Endothelial cell of hepatic sinusoid (primary cell): ENCODE results near the gene DPM2.

Experiments used
- in situ Hi-C: cut with HindIII; loops from 2 replicates; pipeline ENCODE4 v1.10.0; 2017; ENCODE audit warnings: low sequenced_read_pairs

Gene DPM2

GRCh38 chr9:127905788-127906191 is 31.9 kb downstream of the DPM2 start:
- in situ Hi-C loops, result no loop called here

GRCh38 chr9:127905004-127905728 is 32.5 kb downstream of the DPM2 start:
- in situ Hi-C loops, result no loop called here

- in situ Hi-C loops, result no loop called here
These were observed 33.1 kb downstream of the DPM2 start for GRCh38 chr9:127904561-127905003.

- in situ Hi-C loops, result no loop called here
These were observed 33.8 kb downstream of the DPM2 start for GRCh38 chr9:127903557-127904475.

GRCh38 chr9:127899128-127899943 is 38.3 kb downstream of the DPM2 start, which contains the start of gene ST6GALNAC6:
ST6GALNAC6 (minus strand) TSS chr9:127899603; CDS start chr9:127897981, 1,622 bp downstream.
- in situ Hi-C loops, result no loop called here

- in situ Hi-C loops, result no loop called here
These were observed 39.1 kb downstream of the DPM2 start for GRCh38 chr9:127898433-127899127.

GRCh38 chr9:127897193-127897692 is 40.4 kb downstream of the DPM2 start:
- in situ Hi-C loops, result no loop called here

DNA sequence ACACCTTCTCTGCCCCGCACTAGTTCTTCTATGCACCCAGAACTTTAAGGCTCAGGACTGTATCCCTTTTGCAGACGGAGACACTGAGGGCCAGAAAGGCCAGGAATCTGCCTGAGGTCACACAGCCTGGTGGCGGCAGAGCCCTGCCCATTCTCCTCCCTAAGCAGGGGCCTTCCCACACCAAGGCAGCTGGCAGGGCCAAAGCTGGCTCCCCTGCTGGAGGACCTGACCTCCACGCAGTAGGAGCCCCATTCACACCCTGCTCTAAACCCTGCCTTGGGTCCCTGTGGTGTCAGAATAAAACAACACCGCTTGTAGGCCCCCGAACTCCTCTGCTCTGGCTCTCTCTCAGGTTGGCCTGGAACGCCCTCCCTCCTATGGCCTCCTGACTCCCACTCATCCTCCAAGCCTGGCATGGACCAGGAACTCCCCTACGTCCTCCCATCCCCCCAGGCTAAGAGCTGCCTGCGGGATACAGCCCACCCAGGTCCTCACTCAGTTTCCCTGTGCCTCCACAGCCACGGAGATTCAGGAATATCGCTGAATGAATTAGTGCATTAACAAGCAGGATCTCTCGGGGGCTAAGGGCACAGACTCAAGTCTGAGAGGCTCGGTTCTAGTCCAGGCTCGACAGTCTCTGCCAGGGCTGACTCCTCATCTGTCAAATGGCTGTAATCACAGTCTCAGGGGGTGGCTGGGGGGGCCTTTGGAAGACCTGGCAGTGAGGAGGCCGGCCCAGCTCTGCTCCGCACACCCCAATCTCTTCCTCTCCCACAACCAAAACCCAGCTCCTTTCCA is 41.1 kb downstream of the DPM2 start:
- in situ Hi-C loops, result no loop called here

GRCh38 chr9:127895811-127896210 is 41.8 kb downstream of the DPM2 start:
- in situ Hi-C loops, result no loop called here

GRCh38 chr9:127893392-127893791 is 44.3 kb downstream of the DPM2 start:
- in situ Hi-C loops, result no loop called here

DNA sequence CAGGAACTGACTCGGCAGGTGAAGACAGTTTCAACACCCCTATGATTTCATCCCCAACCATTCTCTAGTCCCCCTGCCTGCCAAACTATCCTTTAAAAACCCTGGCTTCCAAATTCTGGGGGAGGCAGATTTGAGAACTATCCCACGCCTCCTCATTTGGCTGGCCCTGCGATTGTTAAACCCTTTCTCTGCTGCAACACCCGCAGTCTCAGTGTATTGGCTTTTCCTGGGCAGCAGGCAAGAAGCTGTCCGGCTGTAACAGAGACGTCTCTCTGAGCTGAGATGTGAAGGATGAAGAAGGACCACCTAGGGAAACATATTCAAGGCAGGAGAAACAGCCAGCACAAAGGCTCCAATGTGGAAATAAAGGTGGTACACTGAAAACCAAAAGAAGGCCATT is 44.8 kb downstream of the DPM2 start:
- in situ Hi-C loops, result no loop called here

DNA sequence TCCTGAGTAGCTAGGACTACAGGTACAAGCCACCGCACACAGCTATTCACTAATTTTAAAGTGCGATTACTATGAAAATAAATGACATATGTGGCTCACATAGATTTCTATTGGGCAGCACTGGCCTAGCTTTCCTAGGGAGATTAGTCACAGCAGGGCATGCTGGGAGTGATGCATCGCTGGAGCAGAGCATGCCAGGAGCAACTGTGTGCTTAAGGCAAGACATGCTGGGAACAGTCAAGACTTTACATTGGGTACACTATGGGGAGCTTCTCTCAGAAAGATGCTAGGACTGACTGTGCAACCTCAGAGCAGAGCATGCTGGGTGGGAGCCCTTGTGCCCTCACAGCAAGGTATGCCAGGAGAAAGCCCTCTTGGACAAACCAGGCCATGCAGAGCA is 47.6 kb downstream of the DPM2 start:
- in situ Hi-C loops, result no loop called here

GRCh38 chr9:127887792-127888191 is 49.9 kb downstream of the DPM2 start:
- in situ Hi-C loops, result no loop called here

GRCh38 chr9:127886401-127886972 is 51.2 kb downstream of the DPM2 start:
- in situ Hi-C loops, result no loop called here

DNA sequence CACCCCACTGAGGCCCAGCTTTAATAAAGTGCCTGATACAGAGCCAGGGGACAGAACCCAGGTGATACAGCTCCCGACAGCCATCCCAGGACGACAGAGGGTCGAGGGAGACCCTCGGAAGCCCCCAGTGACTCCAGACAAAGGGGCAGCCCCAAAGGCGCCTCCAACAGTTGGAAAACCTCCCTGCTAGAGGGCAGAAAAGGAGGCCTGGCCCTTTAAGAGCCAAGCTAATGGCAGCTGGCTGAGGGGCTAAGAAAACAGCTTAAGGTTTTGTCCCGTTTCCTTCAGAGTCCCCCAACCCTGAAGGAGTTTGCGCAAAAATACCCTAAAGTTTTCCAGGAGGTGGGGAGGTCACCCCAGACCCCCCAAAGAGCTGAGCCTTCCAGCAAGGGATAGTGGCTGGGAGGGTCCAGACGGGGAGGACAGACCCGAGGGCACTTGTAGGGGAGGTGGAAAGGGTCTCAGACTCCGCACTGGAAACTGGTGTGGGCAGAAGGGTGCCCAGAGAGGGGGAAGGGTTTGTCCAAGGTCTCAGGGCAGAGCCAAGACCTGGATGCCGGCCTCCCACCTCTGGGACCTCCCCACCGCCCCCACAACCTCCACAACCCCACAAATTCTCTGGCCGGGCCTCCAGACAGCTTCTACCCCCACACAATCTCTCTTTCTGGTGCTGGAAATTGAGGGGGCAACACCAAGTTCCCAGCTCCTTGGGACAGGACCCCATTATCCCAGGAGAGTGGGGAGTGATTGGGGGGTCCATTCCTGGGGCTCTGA is 52.0 kb downstream of the DPM2 start:
- in situ Hi-C loops, result no loop called here
